GM13976 (cell line): Measurements from ENCODE around the gene OTUD3.
"Not testable (repeated sequence)": the region's sequence is repeated elsewhere in the genome, so short reads cannot be mapped to it uniquely, and the experiment has no call there.

Experiments used
- DNase-seq: peaks from one replicate; pipeline ENCODE4 v3.0.0; 2012; ENCODE audit warnings: low spot score
- in situ Hi-C: fragments of 300-500 bp; cut with MboI; formaldehyde crosslinking; loops from one replicate; pipeline ENCODE4 v1.12.0; 2022; ENCODE audit warnings: low sequenced_read_pairs, mixed read lengths, inconsistent platforms; ENCODE audit not compliant: unreplicated experiment
- TF ChIP-seq, protein P1 (sequence below): IDR thresholded peaks from 2 replicates; pipeline ENCODE4 v1.5.1; 2012; ENCODE audit warnings: borderline replicate concordance, mild to moderate bottlenecking; ENCODE audit not compliant: insufficient read depth; ENCODE audit errors: extremely low read depth, missing control alignments, control extremely low read depth

The OTUD3 gene

DNA sequence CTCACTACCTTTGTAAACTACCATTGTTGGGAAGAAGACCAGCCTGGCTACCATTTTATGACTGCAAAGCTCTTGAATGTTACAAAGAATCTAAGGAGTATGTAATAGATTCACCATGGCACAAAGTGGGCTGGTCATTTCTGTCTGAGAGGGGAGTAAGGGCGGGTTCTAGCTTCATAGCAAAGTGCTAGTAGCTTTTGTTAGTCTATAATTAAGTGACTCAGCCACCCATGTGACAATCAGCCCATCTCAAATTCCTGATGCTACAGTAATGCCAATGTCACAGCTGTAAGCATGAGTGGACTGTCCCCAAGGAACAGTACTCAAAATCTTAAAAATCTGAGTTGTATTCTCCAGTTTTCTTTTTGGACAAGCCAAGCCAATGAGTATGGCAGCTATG lies 15.4 kb upstream of the OTUD3 start:
- TF ChIP-seq, protein P1, sequence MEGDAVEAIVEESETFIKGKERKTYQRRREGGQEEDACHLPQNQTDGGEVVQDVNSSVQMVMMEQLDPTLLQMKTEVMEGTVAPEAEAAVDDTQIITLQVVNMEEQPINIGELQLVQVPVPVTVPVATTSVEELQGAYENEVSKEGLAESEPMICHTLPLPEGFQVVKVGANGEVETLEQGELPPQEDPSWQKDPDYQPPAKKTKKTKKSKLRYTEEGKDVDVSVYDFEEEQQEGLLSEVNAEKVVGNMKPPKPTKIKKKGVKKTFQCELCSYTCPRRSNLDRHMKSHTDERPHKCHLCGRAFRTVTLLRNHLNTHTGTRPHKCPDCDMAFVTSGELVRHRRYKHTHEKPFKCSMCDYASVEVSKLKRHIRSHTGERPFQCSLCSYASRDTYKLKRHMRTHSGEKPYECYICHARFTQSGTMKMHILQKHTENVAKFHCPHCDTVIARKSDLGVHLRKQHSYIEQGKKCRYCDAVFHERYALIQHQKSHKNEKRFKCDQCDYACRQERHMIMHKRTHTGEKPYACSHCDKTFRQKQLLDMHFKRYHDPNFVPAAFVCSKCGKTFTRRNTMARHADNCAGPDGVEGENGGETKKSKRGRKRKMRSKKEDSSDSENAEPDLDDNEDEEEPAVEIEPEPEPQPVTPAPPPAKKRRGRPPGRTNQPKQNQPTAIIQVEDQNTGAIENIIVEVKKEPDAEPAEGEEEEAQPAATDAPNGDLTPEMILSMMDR, result no peak
- in situ Hi-C loops, result no loop called here
- no peak for DNase-seq

DNA sequence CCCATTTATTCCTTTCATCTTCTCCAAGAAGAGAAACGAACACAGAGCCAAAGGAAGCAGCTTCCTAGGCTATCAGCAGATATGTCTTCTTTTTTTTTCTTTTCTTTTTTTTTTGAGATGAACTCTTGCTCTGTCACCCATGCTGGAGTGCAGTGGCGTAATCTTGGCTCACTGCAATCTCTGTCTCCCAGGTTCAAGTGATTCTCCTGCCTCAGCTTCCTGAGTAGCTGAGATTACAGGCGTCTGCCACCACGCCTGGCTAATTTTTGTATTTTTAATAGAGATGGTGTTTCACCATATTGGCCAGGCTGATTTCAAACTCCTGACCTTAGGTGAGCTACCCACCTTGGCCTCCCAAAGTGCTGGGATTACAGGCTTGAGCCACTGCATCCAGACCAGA lies 13.6 kb upstream of the OTUD3 start:
- in situ Hi-C loops, DNase-seq: not testable (repeated sequence)

DNA sequence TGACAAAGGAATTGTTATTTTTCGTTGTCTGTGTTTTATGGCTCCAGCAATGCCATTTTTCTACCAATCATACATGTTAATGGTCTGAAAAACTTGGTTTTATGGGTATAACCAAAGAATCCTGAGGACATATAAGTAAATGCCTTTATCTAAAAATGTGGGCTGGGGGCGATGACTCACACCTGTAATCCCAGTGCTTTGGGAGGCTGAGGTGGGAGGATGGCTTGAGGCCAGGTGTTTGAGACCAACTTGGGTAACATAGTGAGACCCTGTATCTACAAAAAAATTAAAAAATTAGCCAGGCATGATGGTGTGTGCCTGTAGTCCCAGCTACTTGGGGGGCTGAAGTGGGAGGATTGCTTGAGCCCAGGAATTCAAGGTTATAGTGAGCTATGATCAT lies 12.7 kb upstream of the OTUD3 start:
- DNase-seq, in situ Hi-C loops: not testable (repeated sequence)

DNA sequence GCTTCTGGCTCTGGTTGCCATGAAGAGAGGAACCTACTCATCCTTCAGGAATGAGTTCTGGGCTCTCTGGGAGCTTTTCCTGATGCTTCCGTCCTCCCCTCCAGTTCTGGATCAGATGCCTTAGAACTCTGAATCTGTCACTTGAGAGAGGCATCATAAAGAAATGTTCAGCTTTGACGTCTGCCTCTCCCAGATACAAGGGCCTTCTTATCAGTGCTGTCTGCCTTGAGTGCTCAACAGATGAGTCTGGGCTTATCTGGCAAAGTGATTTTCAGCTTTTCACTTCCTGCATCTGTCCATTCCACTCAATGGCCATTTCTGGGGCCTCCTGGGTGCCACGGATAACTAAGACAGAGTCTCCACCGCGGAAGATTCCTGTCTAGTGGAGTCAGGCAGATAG lies 12.3 kb upstream of the OTUD3 start:
- TF ChIP-seq, protein P1, result no peak
- no peak for DNase-seq
- in situ Hi-C loops, result no loop called here

DNA sequence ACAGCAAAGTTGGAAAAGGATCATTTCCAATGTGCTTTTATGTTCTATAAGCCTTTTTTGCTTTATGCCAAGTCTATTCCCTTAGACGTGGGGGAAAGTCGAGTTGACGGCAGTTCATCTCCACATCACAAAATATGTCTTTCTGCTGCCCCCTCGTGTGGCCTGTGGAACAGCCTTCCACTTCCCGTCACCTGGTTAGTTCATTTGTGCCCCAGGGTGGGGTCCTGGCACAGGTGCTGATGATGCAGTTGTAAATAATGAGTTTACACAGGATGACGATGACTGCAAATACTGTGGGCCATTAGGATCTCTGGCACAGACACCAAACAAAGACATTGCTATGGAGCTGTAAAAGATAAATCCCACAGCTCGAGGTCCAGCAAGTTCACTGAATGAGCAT lies 10.0 kb upstream of the OTUD3 start:
- in situ Hi-C loops, result no loop called here
- DNase-seq, result no peak
- TF ChIP-seq, protein P1, result no peak

DNA sequence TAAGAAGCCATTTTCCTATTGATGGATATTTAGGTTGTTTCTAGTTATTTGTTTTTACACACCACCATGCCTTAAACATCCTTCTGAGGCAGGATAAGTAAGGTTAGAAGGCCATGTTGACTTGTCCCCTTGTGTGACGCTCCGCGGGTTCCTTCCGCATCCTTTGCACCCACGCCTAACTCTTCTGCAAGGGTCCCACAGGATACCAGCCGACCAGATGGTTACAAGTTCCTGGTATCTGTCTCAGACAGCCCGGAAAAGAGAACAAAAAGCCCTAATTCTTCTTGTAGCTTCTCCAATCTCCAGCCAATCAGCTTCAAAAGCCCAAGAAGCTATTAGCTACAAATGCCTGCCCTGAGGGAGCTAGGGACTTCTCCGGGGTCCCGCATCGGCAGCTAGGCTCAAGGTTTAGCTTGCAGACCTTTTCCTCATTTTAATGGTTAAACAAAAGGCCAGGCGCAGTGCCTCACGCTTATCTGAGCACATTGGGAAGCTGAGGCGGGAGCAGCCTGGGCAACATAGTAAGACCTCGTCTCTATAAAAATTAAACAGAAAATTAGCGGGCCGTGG lies 4.9 kb upstream of the OTUD3 start:
- TF ChIP-seq, protein P1, result no peak
- no peak for DNase-seq
- in situ Hi-C loops, result no loop called here

DNA sequence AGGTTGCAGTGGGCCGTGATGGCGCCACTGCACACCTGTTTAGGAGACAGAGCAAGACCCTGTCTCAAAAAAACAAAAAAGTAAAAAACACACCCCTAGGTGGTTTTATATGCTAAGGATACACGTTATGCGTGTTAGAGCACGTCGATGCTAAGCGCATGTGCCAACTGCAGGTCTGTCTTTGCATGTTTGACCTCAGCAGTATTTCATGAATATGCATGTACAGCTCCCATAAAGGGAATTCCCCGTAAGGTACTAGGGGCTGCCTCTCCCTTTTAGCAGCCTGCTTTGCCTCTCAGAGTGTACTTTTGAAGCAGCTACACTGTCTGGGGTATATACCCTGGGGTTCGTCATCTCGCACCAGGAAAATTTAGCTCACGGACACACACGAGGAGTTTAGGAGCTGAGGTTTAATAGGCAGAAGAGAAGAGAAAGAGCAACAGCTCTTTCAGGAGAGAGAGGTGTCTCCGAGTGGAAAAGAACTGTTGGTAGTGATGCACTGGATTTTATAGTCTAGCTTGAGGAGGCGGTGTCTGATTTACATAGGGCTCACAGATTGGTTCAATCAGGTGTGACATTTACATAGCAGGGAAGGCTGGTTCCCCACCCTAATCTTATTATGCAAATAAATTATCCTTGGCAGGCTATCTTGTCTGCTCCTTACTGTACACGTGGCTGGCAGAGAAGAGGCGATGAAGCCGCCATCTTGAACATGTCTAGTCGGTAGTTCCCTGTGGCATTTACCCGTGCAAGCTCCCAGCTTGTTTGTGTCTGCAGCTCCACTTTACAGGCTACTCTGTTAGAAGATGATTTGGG lies 4.2 kb upstream of the OTUD3 start:
- no peak for DNase-seq
- TF ChIP-seq, protein P1, result no peak
- in situ Hi-C loops, result no loop called here
